ENCODE results near the gene TMEM101. TPM values are rescaled to one million over a fixed set of nuclear protein-coding genes. Genes with fewer than 3 reads are reported as not detected.
A peak's percentile ranks its signal among the peaks of the same experiment; 100 is the strongest.

Gene TMEM101
- total and polyA plus RNA-seq, 2 of the 13 experiments (the other 11 are each of a cell fraction or from before 2014, with no cell fraction given) = 72.0 to 100 TPM

DNA sequence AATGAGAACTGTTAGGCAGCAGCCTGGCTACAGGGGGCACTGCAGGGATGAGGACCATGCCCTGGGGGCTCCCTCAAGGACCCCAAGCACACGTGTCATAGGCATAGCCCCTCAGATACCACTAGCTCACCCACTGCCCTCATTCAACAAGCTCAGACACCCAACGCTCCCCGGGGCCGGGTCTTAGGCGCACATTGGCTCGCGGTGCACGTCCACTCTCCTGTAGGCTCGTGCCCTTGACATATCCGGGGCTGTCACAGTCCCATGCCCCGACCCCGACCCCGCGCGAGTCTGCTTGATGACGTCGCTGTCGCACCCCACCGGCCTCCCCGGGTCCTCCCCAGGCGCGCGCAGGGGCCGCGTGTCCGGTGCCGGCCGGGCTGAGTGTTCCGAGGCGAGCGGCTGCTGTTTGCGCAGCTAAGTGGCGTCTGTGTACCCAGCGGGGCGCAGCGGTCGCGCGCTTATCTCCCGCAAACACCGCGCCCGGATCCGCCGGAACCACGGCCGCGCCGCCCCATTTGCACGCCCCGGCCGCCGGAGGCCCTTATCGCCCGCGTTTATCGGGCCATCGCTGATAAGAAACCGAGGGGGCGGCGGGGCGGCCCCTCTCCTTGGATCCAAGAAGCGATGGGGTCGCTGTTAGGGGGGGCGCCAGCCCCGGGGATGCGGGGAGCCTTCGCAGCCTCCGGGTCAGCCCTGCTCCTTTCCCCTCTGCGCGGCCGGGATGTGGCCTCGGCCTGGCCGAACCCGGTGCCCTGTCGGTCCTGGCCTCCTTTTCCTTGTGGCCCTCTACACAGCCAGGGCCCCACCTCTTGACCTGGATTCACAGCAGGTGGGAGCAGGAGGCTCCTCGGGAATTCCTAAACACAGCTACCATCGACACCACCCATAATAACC is 31.0 kb downstream of the TMEM101 start (continued):
- TF ChIP-seq, protein P1, sequence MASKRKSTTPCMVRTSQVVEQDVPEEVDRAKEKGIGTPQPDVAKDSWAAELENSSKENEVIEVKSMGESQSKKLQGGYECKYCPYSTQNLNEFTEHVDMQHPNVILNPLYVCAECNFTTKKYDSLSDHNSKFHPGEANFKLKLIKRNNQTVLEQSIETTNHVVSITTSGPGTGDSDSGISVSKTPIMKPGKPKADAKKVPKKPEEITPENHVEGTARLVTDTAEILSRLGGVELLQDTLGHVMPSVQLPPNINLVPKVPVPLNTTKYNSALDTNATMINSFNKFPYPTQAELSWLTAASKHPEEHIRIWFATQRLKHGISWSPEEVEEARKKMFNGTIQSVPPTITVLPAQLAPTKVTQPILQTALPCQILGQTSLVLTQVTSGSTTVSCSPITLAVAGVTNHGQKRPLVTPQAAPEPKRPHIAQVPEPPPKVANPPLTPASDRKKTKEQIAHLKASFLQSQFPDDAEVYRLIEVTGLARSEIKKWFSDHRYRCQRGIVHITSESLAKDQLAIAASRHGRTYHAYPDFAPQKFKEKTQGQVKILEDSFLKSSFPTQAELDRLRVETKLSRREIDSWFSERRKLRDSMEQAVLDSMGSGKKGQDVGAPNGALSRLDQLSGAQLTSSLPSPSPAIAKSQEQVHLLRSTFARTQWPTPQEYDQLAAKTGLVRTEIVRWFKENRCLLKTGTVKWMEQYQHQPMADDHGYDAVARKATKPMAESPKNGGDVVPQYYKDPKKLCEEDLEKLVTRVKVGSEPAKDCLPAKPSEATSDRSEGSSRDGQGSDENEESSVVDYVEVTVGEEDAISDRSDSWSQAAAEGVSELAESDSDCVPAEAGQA (IDR thresholded peaks at IDR 0.05; ENCODE audit: low read depth) = peak; percentile 60; the same call in 1 of the 2 replicates
- TF ChIP-seq, protein P1 (CRISPR knock-in tag; IDR thresholded peaks at IDR 0.05; ENCODE audit: borderline replicate concordance) = peak; percentile 79; the same call in 1 of the 2 replicates
- TF ChIP-seq IRX3 (CRISPR knock-in tag; IDR thresholded peaks at IDR 0.05; ENCODE audit: borderline replicate concordance, low read depth) (no peak; the same call in 1 of the 2 replicates), ZNF350 (CRISPR knock-in tag; IDR thresholded peaks at IDR 0.05; ENCODE audit: borderline replicate concordance, low read depth) (peak; percentile 86), SMARCC2 (IDR thresholded peaks at IDR 0.05) (no peak), ZNF607 (CRISPR knock-in tag; IDR thresholded peaks at IDR 0.05; ENCODE audit: borderline replicate concordance) (peak; percentile 97; the same call in 1 of the 2 replicates), ZSCAN31 (CRISPR knock-in tag; IDR thresholded peaks at IDR 0.05; ENCODE audit: low read depth) (peak; percentile 79; the same call in 1 of the 2 replicates), MAZ (IDR thresholded peaks at IDR 0.05; ENCODE audit: borderline replicate concordance, low read depth, low read length) (no peak), MAZ (CRISPR knock-in tag; IDR thresholded peaks at IDR 0.05; ENCODE audit: low read depth) (peak; percentile 93), MATR3 (CRISPR knock-in tag; IDR thresholded peaks at IDR 0.05) (no peak), ZNF883 (CRISPR knock-in tag; IDR thresholded peaks at IDR 0.05; ENCODE audit: not compliant biosample characterization) (peak; percentile 89), ZNF598 (CRISPR knock-in tag; IDR thresholded peaks at IDR 0.05; ENCODE audit: borderline replicate concordance) (peak; percentile 61; the same call in 1 of the 2 replicates), MED8 (CRISPR knock-in tag; IDR thresholded peaks at IDR 0.05; ENCODE audit: insufficient replicate concordance) (peak; percentile 66), ERF (CRISPR knock-in tag; IDR thresholded peaks at IDR 0.05) (peak; percentile 94), AHR (CRISPR knock-in tag; IDR thresholded peaks at IDR 0.05) (no peak; the same call in 1 of the 2 replicates), ARID2 (CRISPR knock-in tag; IDR thresholded peaks at IDR 0.05; ENCODE audit: borderline replicate concordance) (no peak), ZFX (CRISPR knock-in tag; IDR thresholded peaks at IDR 0.05; ENCODE audit: low read depth) (peak; percentile 77), RBFOX2 (IDR thresholded peaks at IDR 0.05; ENCODE audit: low read depth, low read length) (peak; percentile 58; the same call in 1 of the 2 replicates)
- TF ChIP-seq, protein P2, sequence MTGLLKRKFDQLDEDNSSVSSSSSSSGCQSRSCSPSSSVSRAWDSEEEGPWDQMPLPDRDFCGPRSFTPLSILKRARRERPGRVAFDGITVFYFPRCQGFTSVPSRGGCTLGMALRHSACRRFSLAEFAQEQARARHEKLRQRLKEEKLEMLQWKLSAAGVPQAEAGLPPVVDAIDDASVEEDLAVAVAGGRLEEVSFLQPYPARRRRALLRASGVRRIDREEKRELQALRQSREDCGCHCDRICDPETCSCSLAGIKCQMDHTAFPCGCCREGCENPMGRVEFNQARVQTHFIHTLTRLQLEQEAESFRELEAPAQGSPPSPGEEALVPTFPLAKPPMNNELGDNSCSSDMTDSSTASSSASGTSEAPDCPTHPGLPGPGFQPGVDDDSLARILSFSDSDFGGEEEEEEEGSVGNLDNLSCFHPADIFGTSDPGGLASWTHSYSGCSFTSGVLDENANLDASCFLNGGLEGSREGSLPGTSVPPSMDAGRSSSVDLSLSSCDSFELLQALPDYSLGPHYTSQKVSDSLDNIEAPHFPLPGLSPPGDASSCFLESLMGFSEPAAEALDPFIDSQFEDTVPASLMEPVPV (CRISPR knock-in tag; IDR thresholded peaks at IDR 0.05) = peak; percentile 92; the same call in 1 of the 2 replicates
- TF ChIP-seq, protein P3, sequence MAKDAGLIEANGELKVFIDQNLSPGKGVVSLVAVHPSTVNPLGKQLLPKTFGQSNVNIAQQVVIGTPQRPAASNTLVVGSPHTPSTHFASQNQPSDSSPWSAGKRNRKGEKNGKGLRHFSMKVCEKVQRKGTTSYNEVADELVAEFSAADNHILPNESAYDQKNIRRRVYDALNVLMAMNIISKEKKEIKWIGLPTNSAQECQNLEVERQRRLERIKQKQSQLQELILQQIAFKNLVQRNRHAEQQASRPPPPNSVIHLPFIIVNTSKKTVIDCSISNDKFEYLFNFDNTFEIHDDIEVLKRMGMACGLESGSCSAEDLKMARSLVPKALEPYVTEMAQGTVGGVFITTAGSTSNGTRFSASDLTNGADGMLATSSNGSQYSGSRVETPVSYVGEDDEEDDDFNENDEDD (CRISPR knock-in tag; IDR thresholded peaks at IDR 0.05; ENCODE audit: borderline replicate concordance) = peak; percentile 78; the same call in 1 of the 2 replicates

Data from HepG2 (cell line).